ENCODE data around the gene ZFHX3.
"Not testable (repeated sequence)": the region's sequence is repeated elsewhere in the genome, so short reads cannot be mapped to it uniquely, and the experiment has no call there.

The ZFHX3 gene, protein sequence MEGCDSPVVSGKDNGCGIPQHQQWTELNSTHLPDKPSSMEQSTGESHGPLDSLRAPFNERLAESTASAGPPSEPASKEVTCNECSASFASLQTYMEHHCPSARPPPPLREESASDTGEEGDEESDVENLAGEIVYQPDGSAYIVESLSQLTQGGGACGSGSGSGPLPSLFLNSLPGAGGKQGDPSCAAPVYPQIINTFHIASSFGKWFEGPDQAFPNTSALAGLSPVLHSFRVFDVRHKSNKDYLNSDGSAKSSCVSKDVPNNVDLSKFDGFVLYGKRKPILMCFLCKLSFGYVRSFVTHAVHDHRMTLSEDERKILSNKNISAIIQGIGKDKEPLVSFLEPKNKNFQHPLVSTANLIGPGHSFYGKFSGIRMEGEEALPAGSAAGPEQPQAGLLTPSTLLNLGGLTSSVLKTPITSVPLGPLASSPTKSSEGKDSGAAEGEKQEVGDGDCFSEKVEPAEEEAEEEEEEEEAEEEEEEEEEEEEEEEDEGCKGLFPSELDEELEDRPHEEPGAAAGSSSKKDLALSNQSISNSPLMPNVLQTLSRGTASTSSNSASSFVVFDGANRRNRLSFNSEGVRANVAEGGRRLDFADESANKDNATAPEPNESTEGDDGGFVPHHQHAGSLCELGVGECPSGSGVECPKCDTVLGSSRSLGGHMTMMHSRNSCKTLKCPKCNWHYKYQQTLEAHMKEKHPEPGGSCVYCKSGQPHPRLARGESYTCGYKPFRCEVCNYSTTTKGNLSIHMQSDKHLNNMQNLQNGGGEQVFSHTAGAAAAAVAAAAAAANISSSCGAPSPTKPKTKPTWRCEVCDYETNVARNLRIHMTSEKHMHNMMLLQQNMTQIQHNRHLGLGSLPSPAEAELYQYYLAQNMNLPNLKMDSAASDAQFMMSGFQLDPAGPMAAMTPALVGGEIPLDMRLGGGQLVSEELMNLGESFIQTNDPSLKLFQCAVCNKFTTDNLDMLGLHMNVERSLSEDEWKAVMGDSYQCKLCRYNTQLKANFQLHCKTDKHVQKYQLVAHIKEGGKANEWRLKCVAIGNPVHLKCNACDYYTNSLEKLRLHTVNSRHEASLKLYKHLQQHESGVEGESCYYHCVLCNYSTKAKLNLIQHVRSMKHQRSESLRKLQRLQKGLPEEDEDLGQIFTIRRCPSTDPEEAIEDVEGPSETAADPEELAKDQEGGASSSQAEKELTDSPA (N-terminal part only)

DNA sequence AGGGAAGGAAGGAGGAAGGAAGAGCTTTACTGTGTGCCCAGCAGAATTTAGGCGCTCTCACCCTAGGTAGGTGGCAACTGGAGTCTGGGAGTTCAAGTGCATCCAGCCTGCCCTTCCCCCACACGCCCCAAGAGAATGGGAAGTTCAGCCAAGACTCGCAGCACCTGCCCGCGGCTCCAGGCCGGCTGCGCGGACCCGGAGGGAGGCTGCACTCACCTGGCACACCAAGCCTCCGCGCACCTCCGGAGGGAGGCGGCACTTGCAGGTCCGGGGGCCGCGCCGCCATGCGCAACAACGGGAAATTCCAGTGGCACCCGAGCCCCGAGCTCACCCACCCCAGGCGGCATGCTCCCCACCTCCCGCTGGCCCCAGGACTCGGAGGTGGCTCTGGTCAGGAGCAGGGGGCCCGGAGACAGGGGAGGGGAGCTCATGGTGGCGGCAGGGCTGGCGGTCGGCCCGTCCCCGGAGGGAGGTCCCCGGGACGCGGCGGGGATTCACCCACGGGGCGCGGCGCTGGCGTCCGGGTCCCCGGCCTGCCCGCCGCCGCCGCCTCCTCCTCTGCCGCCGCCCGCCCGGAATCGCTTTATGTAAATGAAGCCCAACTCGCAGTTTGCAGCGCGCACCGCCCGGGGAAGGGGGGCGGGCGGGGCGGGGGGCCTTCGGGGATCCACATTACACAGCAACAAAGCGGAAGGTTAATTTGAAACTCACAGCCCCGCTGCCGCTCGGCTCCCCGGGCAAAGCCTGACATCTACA lies at the start of gene ZFHX3:
Gene ZFHX3 (minus strand): TSS at position 593 of the 756 bp plus-strand sequence. CDS start 87,983 bp downstream, outside the sequence.
- no peak for DNase-seq

DNA sequence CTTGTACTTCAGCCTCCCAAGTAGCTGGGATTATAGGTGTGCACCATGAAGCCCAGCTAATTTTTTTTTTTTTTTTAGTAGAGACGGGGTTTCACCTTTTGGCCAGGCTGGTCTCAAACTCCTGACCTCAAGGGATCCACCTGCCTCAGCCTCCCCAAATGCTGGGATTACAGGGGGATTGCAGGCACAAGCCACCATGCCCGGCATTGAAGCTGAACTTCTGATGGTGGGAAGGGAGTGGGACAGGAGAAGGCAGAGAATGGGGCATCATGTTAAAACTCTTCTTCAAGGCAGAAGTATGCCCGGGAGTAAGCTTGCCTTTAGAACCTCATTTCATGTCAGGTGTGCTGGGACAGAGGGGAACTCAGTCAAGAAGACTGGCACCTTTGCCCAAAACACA lies 48.6 kb upstream of the ZFHX3 start:
- no peak for DNase-seq

DNA sequence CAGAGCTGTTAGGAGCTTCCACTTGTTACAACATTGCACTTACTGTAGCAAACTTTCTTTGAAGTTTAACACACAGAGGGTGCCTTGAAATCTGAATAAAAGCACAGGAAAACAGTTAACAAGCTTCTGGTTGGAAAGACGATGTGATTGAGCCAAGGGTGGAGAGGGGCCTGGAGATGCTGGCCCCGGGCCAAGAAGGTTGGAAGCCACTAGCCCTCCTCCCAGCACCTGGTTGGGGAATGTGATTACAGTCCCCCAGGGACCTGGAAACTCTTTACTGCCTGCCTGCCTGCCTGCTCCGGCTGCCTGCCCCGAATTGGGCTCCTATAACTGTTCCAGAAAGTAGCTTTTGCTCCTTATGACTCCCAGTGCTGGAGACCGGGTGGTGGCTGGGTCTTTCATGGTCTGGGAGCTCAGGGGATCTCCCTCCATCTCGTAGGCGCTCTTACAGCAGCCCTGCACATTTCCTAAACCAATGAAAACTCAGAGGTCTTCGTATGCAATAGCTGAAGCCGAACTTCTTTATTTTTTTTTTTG lies 48.0 kb upstream of the ZFHX3 start:
- no peak for DNase-seq

DNA sequence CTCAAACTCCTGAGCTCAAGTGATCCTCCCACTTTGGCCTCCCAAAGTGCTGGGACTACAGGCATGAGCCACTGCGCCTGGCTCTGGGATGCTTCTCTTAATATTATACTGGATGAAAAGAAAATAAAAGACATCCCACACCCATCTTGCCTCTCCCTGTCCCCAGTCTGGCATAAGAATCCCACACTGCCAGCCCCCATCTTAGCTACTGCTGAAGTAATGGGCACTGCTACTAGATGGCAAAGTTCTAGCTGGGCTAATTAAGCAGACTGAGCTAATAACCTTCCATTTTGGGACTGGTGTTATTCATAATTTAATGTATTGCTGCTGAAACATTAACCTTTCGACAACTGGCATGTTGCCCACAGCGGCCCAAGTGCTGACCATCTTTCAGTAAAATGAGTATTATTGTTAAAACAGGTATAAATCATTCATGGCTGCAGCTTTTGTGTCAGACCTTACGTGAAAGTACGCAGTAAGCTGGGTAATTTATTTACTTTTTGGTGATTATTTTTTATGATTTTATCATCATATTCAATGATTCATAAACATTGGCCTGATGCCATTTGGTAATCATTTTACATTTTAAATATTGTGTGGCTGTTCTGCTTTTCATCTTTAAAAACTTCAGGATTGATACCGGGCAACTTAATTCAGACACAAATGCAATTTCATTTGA lies 47.4 kb upstream of the ZFHX3 start:
- DNase-seq, result no peak

DNA sequence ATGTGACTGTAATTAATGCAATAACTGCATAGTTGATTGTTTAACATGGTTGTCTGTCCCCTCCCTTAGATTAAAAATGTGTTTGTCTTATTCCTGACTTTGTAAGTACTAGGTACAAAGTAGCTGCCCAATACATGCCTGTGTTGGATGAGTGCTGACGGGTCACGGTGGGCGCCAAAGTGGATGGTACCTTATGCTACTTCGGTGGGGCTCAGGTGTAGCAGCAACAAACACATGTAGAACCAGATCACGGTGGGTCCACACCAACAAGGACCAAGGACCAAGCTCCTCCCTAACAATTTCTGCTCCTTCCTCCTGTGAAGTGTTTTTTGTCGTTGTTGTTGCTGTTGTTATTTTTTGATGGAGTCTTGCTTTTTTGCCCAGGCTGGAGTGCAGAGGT lies 46.4 kb upstream of the ZFHX3 start:
- DNase-seq, result no peak

DNA sequence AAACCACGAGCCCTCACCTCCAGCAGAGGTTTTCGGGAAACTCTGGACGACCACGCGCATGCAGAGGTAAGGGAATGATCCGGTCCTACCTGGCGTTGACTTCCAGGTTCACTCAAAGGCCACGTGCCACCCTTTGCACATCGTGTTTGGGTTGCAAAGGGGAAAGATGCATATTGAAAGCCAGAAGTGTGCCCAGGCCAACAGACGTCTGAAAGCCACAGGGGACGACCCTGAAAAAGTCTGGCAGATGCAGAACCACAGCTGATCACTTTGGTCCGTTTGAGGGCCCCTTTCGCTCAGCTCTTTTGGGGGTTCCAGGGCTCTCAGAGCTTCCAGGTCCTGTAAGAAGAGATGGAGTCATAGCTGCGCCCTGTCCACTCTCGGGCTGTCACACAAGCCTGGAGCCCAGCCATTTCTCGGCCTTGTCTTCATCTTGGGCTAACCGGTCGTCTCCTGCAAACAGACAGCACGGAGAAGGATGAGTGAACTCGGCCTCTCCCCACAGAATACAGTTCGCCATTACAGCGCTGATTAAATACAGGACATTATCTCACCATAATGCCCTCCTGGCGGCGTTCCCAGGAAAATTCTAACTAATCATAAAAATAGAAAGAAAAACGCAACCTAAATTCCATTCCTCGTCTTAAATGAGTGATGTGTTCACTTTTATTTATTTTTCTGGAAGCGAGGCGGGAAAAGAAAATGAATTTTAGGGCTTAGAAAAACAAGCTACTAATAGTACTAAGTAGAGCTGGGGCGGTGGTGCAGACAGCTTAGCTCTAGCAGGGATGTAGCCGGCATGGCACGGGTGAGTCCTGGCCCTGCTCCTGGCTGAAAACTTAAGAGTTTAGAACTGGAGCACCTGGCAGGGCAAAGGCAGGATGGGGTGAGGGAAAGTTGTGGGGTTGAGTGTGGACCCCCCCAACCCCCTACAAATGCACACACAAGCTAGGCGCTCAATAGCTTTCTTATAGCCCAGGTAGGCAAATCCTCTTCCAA lies 45.5 kb upstream of the ZFHX3 start:
- no peak for DNase-seq

DNA sequence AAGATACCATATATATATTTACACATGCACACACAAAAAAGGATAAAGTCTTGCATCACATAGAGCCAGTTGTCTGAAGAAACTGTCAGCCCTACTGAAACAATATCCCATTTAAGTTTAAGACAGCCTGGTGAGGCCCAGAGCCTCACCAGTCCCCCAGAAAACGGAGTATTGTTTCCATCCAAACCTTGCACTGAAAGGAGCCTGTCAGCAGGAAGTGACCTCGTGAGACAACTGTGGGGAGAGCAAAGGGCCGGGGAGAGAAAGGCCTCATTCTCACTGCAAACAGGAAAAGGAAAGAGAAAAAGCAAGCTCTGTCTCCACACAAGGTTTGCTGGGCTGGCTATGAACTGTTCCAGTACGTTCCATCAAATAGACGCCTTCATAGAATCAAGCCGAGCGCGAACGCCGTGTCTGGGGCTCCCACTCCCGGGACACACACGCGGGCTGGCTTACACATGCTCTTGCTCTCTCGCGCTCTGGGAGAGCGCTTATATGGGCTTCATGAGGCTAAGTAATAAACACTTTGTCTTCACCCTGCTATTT lies 44.4 kb upstream of the ZFHX3 start:
- DNase-seq, result no peak

DNA sequence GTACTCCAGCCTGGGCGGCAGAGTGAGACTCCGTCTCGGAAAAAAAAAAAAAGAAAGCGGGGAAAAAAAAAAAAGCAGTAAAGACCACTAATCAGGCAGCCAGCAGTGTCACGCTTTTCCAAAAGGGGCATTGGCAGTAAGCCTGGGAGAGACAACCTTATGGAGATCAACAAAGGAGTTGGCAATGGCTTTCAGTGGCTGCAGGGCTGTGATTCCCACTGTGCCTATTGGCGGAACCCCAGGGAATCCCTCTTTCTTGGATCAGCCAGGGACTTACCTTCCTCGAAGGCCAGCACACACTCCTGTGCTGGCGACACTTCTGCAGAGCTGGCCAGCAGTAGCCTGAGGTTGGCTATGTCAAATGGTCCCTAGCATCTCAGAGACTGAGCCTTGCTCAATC lies 43.2 kb upstream of the ZFHX3 start:
- no peak for DNase-seq

DNA sequence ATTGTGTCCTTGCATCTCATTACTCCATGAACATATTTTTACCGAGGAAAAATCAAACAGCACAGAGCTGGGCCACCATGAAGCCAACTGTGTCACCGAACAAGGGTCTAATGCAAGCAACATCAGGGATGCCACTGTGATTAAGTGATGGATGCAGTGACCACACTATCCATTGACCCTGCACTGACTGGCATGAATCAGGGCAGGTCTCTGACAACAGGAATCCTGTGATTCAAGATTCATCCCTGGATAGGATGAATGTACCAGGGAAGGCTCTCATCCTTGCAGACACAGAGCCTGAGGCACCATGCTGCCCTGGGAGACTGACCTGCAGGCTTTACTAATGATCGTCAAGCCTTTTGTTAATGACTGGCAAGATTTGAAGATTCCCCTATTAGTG lies 41.5 kb upstream of the ZFHX3 start:
- DNase-seq, result no peak

DNA sequence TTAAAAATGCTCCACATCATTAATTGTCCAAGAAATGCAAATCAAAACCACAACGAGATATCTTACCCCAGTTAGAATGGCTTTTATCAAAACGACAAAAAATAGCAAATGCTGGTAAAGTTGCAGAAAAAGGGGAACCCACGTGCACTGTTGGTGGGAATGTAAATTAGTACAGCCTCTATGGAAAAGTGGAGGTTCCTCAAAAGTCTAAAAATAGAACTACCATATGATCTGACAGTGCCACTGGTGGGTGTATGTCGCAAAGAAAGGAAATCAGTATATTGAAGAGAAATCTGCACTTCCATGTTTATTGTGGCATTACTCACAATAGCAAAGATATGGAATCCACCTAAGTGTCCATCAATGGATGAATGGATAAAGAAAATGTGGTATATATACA lies 38.2 kb upstream of the ZFHX3 start:
- DNase-seq, result no peak

DNA sequence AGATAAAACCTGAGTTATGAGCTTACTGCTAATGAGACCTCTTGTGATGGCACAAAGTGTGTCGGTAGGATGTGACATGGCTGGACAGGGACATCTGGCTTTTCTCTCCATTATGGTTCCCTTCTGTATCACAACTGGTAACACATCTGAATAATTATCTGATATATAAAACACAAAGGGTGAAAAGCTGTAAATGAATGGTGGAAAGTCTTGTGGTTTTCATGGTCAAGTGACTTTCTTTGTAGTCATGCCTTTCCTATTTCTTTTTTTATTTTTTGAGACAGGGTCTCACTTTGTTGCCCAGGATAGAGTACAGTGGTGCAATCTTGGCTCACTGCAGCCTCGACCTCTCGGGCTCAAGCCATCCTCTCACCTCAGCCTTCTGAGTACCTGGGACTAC lies 35.3 kb upstream of the ZFHX3 start:
- DNase-seq, result no peak

DNA sequence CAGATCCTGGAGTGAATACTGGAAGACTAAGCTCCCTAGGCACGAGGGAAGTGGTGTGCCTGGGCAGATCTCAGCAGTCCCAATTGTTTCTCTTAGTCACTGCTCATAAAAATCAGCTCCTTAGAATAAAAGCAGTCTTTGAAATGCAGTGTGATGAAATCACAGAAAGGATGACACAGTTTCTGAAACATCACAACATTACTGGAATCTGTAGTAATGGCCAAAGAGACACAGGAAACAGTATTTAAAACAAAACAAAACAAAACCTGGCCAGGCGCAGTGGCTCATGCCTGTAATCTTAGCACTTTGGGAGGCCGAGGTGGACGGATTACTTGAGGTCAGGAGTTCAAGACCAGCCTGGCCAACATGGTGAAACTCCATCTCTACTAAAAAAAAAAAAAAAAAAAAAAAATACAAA lies 34.7 kb upstream of the ZFHX3 start:
- not testable (repeated sequence) for DNase-seq

DNA sequence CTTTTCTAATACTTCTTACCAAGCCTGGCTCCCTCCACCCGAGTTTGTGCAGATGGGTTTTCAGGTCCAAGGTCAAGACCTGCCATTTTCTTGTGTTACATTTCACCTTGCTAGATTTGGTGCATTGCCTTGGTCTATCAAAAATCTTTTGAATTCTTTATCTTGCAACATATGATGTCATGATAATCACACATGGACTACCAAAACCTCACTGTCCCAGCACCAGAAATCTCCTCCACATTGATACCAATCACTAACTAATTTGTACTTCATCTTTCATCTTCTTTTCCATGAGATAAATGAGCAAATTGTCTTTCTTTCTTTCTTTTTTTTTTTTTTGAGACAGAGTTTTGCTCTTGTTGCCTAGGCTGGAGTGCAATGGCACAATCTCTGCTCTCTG lies 33.0 kb upstream of the ZFHX3 start:
- no peak for DNase-seq

DNA sequence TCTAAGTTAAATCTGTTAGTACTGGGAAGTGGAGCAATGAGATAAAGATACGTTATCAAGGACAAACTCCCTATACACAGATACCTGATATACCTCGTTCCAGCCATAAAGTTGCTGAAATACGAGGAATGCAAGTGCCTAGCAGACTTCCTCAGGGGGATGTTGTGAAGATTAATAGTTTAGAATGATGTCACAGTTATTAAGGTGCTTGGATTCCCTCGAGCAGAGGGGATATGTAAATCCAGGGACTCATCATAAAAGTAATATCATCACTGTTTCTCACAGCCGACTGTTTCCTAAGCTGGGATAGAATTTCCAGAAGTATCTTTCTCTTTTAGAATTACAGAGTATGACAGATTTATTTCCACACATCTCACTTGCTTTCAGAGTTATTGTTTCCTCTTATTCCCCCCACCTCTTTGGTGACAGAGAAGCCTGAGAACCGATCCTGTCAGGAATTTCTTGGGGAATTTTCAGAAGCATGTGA lies 28.4 kb upstream of the ZFHX3 start:
- no peak for DNase-seq

DNA sequence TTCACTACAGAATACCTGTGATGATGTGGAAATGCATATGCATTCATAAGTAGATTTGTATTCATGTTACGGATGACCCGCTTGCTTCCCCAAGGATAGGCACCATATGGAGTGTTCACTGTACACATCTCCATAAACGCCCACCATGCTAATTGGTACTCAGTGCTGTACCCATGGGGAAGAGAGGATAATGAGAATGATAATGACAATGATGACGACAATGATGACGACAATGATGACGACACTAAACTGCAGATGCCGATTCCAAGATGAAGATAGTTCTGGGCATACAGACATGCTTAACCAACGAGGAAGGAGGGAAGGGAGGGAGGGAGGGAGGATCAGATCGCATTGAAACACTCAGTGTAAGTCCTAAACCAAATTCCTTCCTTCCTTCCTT lies 26.5 kb upstream of the ZFHX3 start:
- DNase-seq, result no peak

DNA sequence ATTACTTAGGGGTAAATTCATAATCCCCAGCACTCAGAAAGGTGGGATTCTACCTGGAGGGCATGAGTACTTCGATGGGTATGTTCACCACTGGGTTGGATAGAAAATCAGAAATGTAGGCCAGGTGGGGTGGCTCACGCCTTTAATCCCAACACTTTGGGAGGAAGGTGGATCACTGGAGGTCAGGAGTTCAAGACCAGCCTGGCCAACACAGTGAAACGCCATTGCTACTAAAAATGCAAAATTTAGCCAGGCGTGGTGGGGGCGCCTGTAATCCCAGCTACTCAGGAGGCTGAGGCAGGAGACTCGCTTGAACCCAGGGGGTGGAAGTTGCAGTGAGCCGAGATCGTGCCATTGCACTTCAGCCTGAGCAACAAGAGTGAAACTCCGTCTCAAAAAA lies 24.1 kb upstream of the ZFHX3 start:
- not testable (repeated sequence) for DNase-seq

DNA sequence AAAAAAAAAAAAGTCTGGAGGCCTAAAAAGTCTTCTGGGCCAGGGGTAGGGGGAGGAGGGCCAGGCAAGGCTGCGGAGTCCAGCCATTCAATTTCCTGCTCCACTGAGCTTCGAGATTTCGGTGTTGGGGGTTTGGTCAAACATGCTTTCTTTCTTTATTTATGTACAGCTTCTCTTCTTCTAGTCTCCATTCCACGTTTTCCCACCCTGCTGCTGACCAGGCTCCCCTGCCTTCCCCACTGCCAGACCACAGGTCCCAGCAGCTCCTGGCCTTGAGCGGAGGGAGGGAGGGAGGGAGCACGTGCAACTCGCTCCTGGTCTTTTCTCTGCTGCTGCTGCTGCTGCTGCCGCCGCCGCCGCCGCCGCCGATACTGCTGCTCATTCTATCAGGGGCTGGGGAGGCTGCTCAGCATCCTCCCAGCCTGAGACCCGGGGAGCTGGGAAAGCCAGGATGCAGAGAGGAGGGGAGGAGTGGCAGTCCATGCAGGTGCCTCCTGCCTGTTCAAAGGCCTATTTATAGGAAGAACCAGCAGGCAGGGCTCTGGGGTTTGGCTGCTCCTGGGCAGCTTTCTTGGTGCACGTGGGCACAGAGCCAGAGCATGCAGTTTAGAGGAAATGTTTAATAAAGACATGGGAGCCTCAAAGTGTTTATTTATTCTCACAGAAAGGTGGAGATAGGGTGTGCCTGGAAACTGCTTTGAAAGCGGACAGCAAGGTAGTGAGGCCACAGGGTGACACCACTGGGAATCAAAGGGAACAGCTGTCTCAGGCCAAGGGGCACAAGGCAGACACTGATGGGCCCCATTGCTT lies 23.4 kb upstream of the ZFHX3 start:
- DNase-seq, result no peak

DNA sequence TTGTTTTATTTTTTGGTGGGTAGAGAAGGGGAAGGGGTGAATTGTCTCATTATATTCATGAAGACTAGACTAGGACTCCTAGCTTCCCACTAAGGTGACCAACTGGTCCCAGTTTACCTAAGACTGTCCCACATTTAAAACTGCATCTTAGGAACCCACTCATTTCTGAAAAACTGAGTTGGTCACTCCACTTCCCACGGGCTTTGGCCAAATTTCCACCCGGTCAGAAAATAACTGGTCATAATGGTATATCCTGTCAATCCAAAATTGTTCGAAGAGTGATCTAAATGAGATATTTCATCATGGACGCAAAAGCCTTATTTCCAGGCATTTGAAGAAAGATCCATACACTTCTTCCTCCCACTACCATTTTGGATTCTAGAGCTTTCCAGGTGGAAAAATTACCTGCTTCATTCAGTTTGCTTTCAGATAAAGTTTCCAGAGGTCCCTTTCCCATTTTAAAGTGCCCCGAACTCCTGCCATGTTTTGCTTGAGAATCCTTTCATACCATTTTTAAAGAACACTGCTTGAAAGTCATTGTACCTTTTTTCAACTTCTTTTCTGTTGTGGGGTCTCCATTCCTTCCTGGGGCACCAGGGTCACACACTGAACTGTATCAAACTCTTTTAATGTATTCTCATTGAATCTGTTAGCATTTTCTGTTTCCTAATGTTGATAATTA lies 21.8 kb upstream of the ZFHX3 start:
- DNase-seq, result no peak
